ENCODE results near the gene CST7.
"Not testable (repeated sequence)": the region's sequence is repeated elsewhere in the genome, so short reads cannot be mapped to it uniquely, and the experiment has no call there.

Gene CST7

GRCh38 chr20:24948939-24949679 lies at the start of gene CST7:
TSS of gene CST7 (plus strand) at chr20:24949269. CDS start at chr20:24949506, 237 bp downstream.
- peak; percentile 80 for DNase-seq (ENCODE audit: low spot score)
- no peak for FAIRE-seq

GRCh38 chr20:24906806-24907205 lies 42.3 kb upstream of the CST7 start:
- FAIRE-seq, result no peak
- DNase-seq (ENCODE audit: low spot score), result no peak

GRCh38 chr20:24908642-24909041 lies 40.4 kb upstream of the CST7 start:
- FAIRE-seq (no peak), DNase-seq (ENCODE audit: low spot score) (no peak)

- FAIRE-seq (no peak), DNase-seq (ENCODE audit: low spot score) (no peak)
Measured at GRCh38 chr20:24909086-24909780, 39.8 kb upstream of the CST7 start.

- no peak for DNase-seq (ENCODE audit: low spot score)
- FAIRE-seq, result no peak
Measured at GRCh38 chr20:24909861-24910260, 39.2 kb upstream of the CST7 start.

GRCh38 chr20:24910461-24910860 lies 38.6 kb upstream of the CST7 start:
- no peak for DNase-seq (ENCODE audit: low spot score)
- FAIRE-seq, result no peak

- no peak for DNase-seq (ENCODE audit: low spot score)
Measured at GRCh38 chr20:24911461-24911860, 37.6 kb upstream of the CST7 start.

GRCh38 chr20:24912397-24913075 lies 36.5 kb upstream of the CST7 start:
- DNase-seq (ENCODE audit: low spot score), result no peak
- FAIRE-seq, result no peak

More at GRCh38 chr20:24911461-24911860, 37.6 kb upstream of the CST7 start:
- no peak for FAIRE-seq

- DNase-seq (ENCODE audit: low spot score), result no peak
- FAIRE-seq, result no peak
Measured at GRCh38 chr20:24913076-24913628, 35.9 kb upstream of the CST7 start.

- no peak for FAIRE-seq
Measured at GRCh38 chr20:24914388-24915241, 34.5 kb upstream of the CST7 start.

GRCh38 chr20:24915440-24915839 lies 33.6 kb upstream of the CST7 start:
- no peak for FAIRE-seq
- no peak for DNase-seq (ENCODE audit: low spot score)

More at GRCh38 chr20:24914388-24915241, 34.5 kb upstream of the CST7 start:
- DNase-seq (ENCODE audit: low spot score), result no peak

- DNase-seq (ENCODE audit: low spot score) (no peak), FAIRE-seq (no peak)
Measured at GRCh38 chr20:24915892-24916291, 33.2 kb upstream of the CST7 start.

GRCh38 chr20:24916412-24916811 lies 32.7 kb upstream of the CST7 start:
- DNase-seq (ENCODE audit: low spot score) (no peak), FAIRE-seq (no peak)

- FAIRE-seq (no peak), DNase-seq (ENCODE audit: low spot score) (no peak)
Measured at GRCh38 chr20:24917056-24917455, 32.0 kb upstream of the CST7 start.

GRCh38 chr20:24917797-24918578 lies 31.1 kb upstream of the CST7 start:
- FAIRE-seq, result no peak
- DNase-seq (ENCODE audit: low spot score), result peak; percentile 84

- FAIRE-seq, result no peak
- no peak for DNase-seq (ENCODE audit: low spot score)
Measured at GRCh38 chr20:24918579-24919566, 30.2 kb upstream of the CST7 start.

GRCh38 chr20:24919665-24920064 lies 29.4 kb upstream of the CST7 start:
- DNase-seq (ENCODE audit: low spot score); FAIRE-seq: not testable (repeated sequence)

GRCh38 chr20:24920706-24921105 lies 28.4 kb upstream of the CST7 start:
- not testable (repeated sequence) for DNase-seq (ENCODE audit: low spot score); FAIRE-seq

- FAIRE-seq, result not testable (repeated sequence)
Measured at GRCh38 chr20:24929259-24929658, 19.8 kb upstream of the CST7 start.

More at GRCh38 chr20:24929259-24929658, 19.8 kb upstream of the CST7 start:
- DNase-seq (ENCODE audit: low spot score), result not testable (repeated sequence)

All from urothelium cell line (cell line).